Prostate gland (tissue), 2 donors: ENCODE data around the gene SPAG6.

Source experiments
- POLR2A ChIP-seq: fragments of 450-650 bp; IDR thresholded peaks from one replicate; pipeline ENCODE4 v1.6.1; 2016; ENCODE audit warnings: antibody characterized with exemption, mild to moderate bottlenecking
- TF ChIP-seq, protein P1 (sequence below), 4 experiments: fragments of 200-600 bp in 2 of 4; fragments of 450-650 bp in 2 of 4; sonication (generic) in 2 of 4; IDR thresholded peaks; 1 replicate in 3 of 4; 2 replicates in 1 of 4; pipeline ENCODE4 v1.5.1; 2016 to 2019; ENCODE audit warnings: antibody characterized with exemption in 4 of 4, mild to moderate bottlenecking in 2 of 4, moderate library complexity in 2 of 4

DNA sequence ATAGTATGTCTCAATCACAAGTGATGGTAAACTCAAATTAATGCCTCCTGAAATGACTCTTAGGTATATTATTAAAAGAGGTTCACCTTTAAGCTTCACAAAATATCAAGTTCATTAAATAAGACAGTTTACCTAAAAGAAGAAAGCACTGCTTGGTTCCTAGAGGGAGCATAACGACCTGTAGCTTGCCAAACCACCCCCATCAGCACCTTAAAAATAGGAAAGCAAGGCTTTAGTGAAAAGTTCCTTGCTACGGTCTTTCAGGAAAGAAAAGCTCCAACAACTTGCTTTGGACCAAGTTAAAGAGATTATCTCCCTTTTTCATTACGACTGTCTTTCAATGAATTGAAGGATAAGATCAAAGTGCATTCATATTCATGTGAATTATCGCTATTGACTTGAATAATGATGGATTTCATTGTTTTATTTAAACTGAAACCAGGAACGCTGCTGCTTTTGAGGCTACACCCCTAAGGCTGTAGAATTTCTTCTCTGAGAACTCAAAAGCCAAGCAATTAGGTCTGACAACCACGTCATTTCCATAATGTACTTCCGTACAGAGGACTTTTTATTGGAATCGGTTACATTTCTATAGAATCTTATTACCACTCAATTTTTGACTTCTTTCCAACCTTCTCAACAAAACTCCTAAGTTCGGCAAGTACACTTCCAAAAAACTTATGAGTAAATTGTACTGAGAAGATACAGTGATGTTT, 7.0 kb upstream of the SPAG6 start:
- TF ChIP-seq POLR2A = no peak
- TF ChIP-seq, protein P1, sequence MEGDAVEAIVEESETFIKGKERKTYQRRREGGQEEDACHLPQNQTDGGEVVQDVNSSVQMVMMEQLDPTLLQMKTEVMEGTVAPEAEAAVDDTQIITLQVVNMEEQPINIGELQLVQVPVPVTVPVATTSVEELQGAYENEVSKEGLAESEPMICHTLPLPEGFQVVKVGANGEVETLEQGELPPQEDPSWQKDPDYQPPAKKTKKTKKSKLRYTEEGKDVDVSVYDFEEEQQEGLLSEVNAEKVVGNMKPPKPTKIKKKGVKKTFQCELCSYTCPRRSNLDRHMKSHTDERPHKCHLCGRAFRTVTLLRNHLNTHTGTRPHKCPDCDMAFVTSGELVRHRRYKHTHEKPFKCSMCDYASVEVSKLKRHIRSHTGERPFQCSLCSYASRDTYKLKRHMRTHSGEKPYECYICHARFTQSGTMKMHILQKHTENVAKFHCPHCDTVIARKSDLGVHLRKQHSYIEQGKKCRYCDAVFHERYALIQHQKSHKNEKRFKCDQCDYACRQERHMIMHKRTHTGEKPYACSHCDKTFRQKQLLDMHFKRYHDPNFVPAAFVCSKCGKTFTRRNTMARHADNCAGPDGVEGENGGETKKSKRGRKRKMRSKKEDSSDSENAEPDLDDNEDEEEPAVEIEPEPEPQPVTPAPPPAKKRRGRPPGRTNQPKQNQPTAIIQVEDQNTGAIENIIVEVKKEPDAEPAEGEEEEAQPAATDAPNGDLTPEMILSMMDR (IDR thresholded peaks at IDR 0.05) = no peak
